Upper lobe of right lung (tissue), 1 donor: ENCODE measurements around the gene HIF3A. TPM values are rescaled to one million over a fixed set of nuclear protein-coding genes. Genes with fewer than 3 reads are reported as not detected.
A peak's percentile ranks its signal among the peaks of the same experiment; 100 is the strongest.

ENCODE experiments used
- ATAC-seq: fragments of 200-7000 bp; cut with Tn5 transposase; one replicate; pipeline ENCODE4 v1.9.1; 2020; ENCODE audit warnings: mild to moderate bottlenecking, moderate library complexity
- DNase-seq: peaks from one replicate; pipeline ENCODE4 v3.0.0-alpha.2; 2020
- H3K27ac ChIP-seq: fragments of 200-600 bp; one replicate; pipeline ENCODE4 v1.8.0; 2022
- H3K27me3 ChIP-seq: fragments of 200-600 bp; one replicate; pipeline ENCODE4 v1.8.0; 2022; ENCODE audit warnings: mild to moderate bottlenecking
- H3K36me3 ChIP-seq: fragments of 200-600 bp; one replicate; pipeline ENCODE4 v1.8.0; 2022
- H3K4me1 ChIP-seq: fragments of 200-600 bp; one replicate; pipeline ENCODE4 v1.8.0; 2022
- H3K4me3 ChIP-seq: fragments of 200-600 bp; one replicate; pipeline ENCODE4 v1.8.0; 2022; ENCODE audit warnings: mild to moderate bottlenecking
- H3K9me3 ChIP-seq: fragments of 200-600 bp; one replicate; pipeline ENCODE4 v1.8.0; 2022
- intact Hi-C: fragments of 100-400 bp; cut with DNase I; formaldehyde crosslinking; loops from one replicate; pipeline ENCODE4 v1.11.0; 2022
- total RNA-seq: library from RNA; stranded (reverse); fragmentation: NEBNext Ultra II Directional; extraction: Animal tissue kit (Norgen Biotek cat#: 25700); gene quantifications from one replicate; pipeline ENCODE4 v1.2.1, GENCODE V29; 2021
- TF ChIP-seq, protein P1 (sequence below): fragments of 200-600 bp; IDR thresholded peaks from one replicate; pipeline ENCODE4 v1.8.0; 2022; ENCODE audit warnings: antibody characterized with exemption
- donor health status: DM: no; HTN: yes; CAD: no; lungs with severe emphysema.

The HIF3A gene
- total RNA-seq, 1 donor from 2014 or later = 63.1 TPM

- peak overlapping the region; percentile 38 for H3K27ac ChIP-seq
- TF ChIP-seq, protein P1, sequence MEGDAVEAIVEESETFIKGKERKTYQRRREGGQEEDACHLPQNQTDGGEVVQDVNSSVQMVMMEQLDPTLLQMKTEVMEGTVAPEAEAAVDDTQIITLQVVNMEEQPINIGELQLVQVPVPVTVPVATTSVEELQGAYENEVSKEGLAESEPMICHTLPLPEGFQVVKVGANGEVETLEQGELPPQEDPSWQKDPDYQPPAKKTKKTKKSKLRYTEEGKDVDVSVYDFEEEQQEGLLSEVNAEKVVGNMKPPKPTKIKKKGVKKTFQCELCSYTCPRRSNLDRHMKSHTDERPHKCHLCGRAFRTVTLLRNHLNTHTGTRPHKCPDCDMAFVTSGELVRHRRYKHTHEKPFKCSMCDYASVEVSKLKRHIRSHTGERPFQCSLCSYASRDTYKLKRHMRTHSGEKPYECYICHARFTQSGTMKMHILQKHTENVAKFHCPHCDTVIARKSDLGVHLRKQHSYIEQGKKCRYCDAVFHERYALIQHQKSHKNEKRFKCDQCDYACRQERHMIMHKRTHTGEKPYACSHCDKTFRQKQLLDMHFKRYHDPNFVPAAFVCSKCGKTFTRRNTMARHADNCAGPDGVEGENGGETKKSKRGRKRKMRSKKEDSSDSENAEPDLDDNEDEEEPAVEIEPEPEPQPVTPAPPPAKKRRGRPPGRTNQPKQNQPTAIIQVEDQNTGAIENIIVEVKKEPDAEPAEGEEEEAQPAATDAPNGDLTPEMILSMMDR = no peak
- no peak overlapping the region for H3K4me3 ChIP-seq
- intact Hi-C loops = loop anchor here (10.0 kb wide), 1 partner anchor 201 kb away; no protein-coding TSS in a partner anchor
- no peaks in the 10 kb centered on the region for H3K36me3 ChIP-seq
- H3K9me3 ChIP-seq = no peaks in the 10 kb centered on the region
- H3K27me3 ChIP-seq = no peaks in the 10 kb centered on the region
- H3K4me1 ChIP-seq = peaks cover 12% of the 10 kb centered on the region
- peak; percentile 63 for ATAC-seq
- no peak for DNase-seq
These were observed 13.1 kb upstream of the HIF3A start for GRCh38 chr19:46283771-46284170.

DNA sequence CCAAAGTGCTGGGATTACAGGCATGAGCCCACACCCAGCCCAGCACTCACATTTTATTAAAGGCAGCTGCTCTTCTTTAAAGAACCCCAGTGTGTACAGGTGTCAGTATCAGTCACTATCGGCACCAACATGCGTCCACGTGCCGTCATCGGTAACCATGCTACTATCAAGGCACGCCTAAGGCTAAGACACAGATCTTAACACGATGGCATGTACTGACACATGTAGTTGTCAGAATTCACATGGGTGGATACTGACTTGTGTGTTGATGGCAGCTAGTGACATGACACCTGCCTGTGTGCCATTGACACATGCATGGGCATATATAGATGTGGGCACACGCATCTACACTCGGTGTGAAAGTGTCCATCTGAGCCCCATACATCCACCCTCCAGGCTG is 12.2 kb upstream of the HIF3A start:
- no peaks in the 10 kb centered on the region for H3K9me3 ChIP-seq
- peaks cover 16% of the 10 kb centered on the region for H3K4me1 ChIP-seq
- DNase-seq (no peak), ATAC-seq (no peak)
- TF ChIP-seq, protein P1 = no peak
- no peaks in the 10 kb centered on the region for H3K27me3 ChIP-seq
- H3K36me3 ChIP-seq = no peaks in the 10 kb centered on the region
- no peak overlapping the region for H3K4me3 ChIP-seq
- peak overlapping the region; percentile 19 for H3K27ac ChIP-seq
- intact Hi-C loops = loop anchor here (10.0 kb wide), 1 partner anchor 200 kb away; no protein-coding TSS in a partner anchor

DNA sequence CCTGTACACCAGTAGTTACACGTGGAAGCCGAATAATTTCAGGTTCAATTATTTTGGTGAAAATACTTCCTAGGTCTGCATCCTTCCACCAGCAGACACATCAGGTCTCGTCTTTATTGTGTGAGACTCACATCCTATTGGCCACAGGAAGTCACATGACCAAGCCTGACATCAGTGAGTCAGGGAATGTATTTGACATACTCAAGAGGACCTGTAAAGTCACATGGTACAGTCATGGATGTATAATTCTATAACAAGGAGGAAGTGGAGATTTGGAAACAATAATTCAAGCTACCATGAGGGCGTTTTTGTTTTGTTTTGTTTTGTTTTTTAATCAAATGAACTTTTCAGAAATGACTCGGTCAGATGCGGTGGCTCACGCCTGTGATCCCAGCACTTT is 9.3 kb upstream of the HIF3A start:
- Histone ChIP-seq H3K36me3 (no peaks in the 10 kb centered on the region), H3K4me1 (peaks cover 13% of the 10 kb centered on the region), H3K9me3 (no peaks in the 10 kb centered on the region), H3K27ac (no peak overlapping the region), H3K27me3 (no peaks in the 10 kb centered on the region), H3K4me3 (no peak overlapping the region)
- TF ChIP-seq, protein P1 = no peak
- ATAC-seq (no peak), DNase-seq (no peak)
- intact Hi-C loops = loop anchor here (10.0 kb wide), 1 partner anchor 197 kb away; no protein-coding TSS in a partner anchor

GRCh38 chr19:46288896-46289588 is 7.8 kb upstream of the HIF3A start:
- Histone ChIP-seq H3K27ac (peak overlapping the region; percentile 55), H3K36me3 (no peaks in the 10 kb centered on the region)
- peak; percentile 62 for ATAC-seq

GRCh38 chr19:46289724-46290619 is 6.9 kb upstream of the HIF3A start:
- no peaks in the 10 kb centered on the region for H3K36me3 ChIP-seq
- peaks cover 4% of the 10 kb centered on the region for H3K4me1 ChIP-seq
- no peaks in the 10 kb centered on the region for H3K9me3 ChIP-seq
- TF ChIP-seq, protein P1 = no peak
- ATAC-seq (no peak), DNase-seq (no peak)
- peak overlapping the region; percentile 55 for H3K27ac ChIP-seq
- no peaks in the 10 kb centered on the region for H3K27me3 ChIP-seq
- no peak overlapping the region for H3K4me3 ChIP-seq
- intact Hi-C loops = loop anchor here (10.0 kb wide), 1 partner anchor 195 kb away; no protein-coding TSS in a partner anchor

More at GRCh38 chr19:46288896-46289588, 7.8 kb upstream of the HIF3A start:
- TF ChIP-seq, protein P1 = no peak
- Histone ChIP-seq H3K4me3 (no peak overlapping the region), H3K4me1 (peaks cover 4% of the 10 kb centered on the region), H3K27me3 (no peaks in the 10 kb centered on the region), H3K9me3 (no peaks in the 10 kb centered on the region)
- intact Hi-C loops = loop anchor here (10.0 kb wide), 1 partner anchor 196 kb away; no protein-coding TSS in a partner anchor
- DNase-seq = no peak
